Gastroesophageal sphincter (tissue), 3 donors: Measurements from ENCODE around the gene AKAP13.

Experiments
- CTCF ChIP-seq, 4 experiments: fragments of 200-600 bp in 2 of 4; fragments of 450-650 bp in 2 of 4; sonication (generic) in 1 of 4; IDR thresholded peaks; one replicate each; pipeline ENCODE4 v1.5.1; 2017 to 2019; ENCODE audit warnings: antibody characterized with exemption in 4 of 4, mild to moderate bottlenecking in 2 of 4, moderate library complexity in 2 of 4
- EP300 ChIP-seq: sonication (generic); formaldehyde crosslinking; IDR thresholded peaks from one replicate; pipeline ENCODE4 v1.6.1; 2017; ENCODE audit warnings: antibody characterized with exemption, mild to moderate bottlenecking
- POLR2A ChIP-seq, 2 donors: fragments of 450-650 bp; IDR thresholded peaks; one replicate each; pipeline ENCODE4 v1.6.1; 2017; ENCODE audit warnings: antibody characterized with exemption in 2 of 2, mild to moderate bottlenecking in 2 of 2, moderate library complexity in 1 of 2
- POLR2AphosphoS5 ChIP-seq: sonication (generic); formaldehyde crosslinking; IDR thresholded peaks from one replicate; pipeline ENCODE4 v1.6.1; 2017; ENCODE audit warnings: antibody characterized with exemption

DNA sequence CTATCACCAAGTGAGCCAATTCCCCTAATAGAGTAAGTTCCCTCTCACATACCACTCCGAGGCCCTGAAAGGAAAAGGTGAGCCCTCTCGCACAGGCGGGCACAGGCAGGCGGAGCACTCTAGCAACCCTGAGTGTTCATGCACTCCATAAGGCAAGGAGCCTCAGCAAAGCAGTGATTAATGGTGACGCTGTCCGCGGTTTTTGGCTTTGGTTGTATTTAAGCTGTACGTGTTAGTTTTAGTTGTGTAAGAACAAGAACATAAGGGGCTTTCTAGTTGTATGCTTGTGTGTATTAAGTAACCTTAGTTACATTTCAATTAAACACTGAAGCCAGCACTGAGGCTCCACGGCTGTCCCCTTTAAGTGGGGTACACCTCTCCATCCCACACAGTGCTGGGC lies 381.2 kb downstream of the AKAP13 start:
- TF ChIP-seq CTCF (IDR thresholded peaks at IDR 0.05), result no peak
- no peak for TF ChIP-seq POLR2AphosphoS5
- no peak for TF ChIP-seq EP300
- no peak for TF ChIP-seq POLR2A (IDR thresholded peaks at IDR 0.05)
